Loucy (cell line): ENCODE data around the gene CACTIN.

ENCODE experiments used
- H2AFZ ChIP-seq: fragments of 200-600 bp; sonication (generic); 2 replicates; pipeline ENCODE4 v1.6.0; 2016; ENCODE audit warnings: antibody characterized with exemption, mild to moderate bottlenecking, low read length, moderate library complexity
- H3F3A ChIP-seq: fragments of 200-600 bp; 2 replicates; pipeline ENCODE4 v1.6.0; 2016; ENCODE audit warnings: antibody characterized with exemption, low read depth, mild to moderate bottlenecking
- H3K27me3 ChIP-seq: fragments of 200-600 bp; sonication (generic); 2 replicates; pipeline ENCODE4 v1.6.1; 2014; ENCODE audit warnings: low read length, mild to moderate bottlenecking; ENCODE audit not compliant: insufficient read depth, poor library complexity, severe bottlenecking
- H3K36me3 ChIP-seq: fragments of 200-600 bp; sonication (generic); 2 replicates; pipeline ENCODE4 v1.6.1; 2016; ENCODE audit warnings: low read length; ENCODE audit not compliant: insufficient read depth
- H3K4me1 ChIP-seq: fragments of 200-600 bp; sonication (generic); 2 replicates; pipeline ENCODE4 v1.5.1; 2014; ENCODE audit warnings: low read length, mild to moderate bottlenecking; ENCODE audit not compliant: insufficient read depth, poor library complexity, severe bottlenecking
- H3K4me2 ChIP-seq: fragments of 200-600 bp; sonication (generic); 2 replicates; pipeline ENCODE4 v1.6.0; 2014; ENCODE audit warnings: antibody characterized with exemption, low read length, low read depth, mild to moderate bottlenecking; ENCODE audit not compliant: poor library complexity, severe bottlenecking
- H3K4me3 ChIP-seq: fragments of 200-600 bp; sonication (generic); 2 replicates; pipeline ENCODE4 v1.5.1; 2014; ENCODE audit warnings: low read length, mild to moderate bottlenecking, mixed read lengths; ENCODE audit not compliant: poor library complexity, severe bottlenecking
- H3K79me2 ChIP-seq: fragments of 200-600 bp; sonication (generic); 2 replicates; pipeline ENCODE4 v1.6.1; 2014; ENCODE audit warnings: low read length; ENCODE audit not compliant: insufficient read depth
- H3K9ac ChIP-seq: fragments of 200-600 bp; sonication (generic); 2 replicates; pipeline ENCODE4 v1.6.0; 2014; ENCODE audit warnings: mild to moderate bottlenecking, low read depth, low read length, moderate library complexity; ENCODE audit not compliant: poor library complexity, severe bottlenecking
- H3K9me2 ChIP-seq: fragments of 200-600 bp; sonication (generic); replicated peaks from 2 replicates; pipeline ENCODE4 v1.6.1; 2016; ENCODE audit warnings: low read depth, low read length, mixed read lengths
- H3K9me3 ChIP-seq: fragments of 200-600 bp; sonication (generic); 2 replicates; pipeline ENCODE4 v1.6.1; 2014; ENCODE audit warnings: mild to moderate bottlenecking, antibody characterized with exemption, low read length, low read depth; ENCODE audit not compliant: insufficient read depth
- H4K20me1 ChIP-seq: fragments of 200-600 bp; sonication (generic); 2 replicates; pipeline ENCODE4 v1.6.0; 2014; ENCODE audit warnings: antibody characterized with exemption, low read length, mild to moderate bottlenecking; ENCODE audit not compliant: insufficient read depth, poor library complexity, severe bottlenecking
- EZH2phosphoT487 ChIP-seq: fragments of 200-600 bp; IDR thresholded peaks from 2 replicates; pipeline ENCODE4 v1.6.1; 2018; ENCODE audit warnings: antibody characterized with exemption, mild to moderate bottlenecking, moderate library complexity, borderline replicate concordance
- TF ChIP-seq, protein P1 (sequence below): fragments of 200-600 bp; sonication (generic); conservative IDR thresholded peaks from 2 replicates; pipeline ENCODE4 v1.5.1; 2014; ENCODE audit warnings: mild to moderate bottlenecking, antibody characterized with exemption, low read length

The CACTIN gene

DNA sequence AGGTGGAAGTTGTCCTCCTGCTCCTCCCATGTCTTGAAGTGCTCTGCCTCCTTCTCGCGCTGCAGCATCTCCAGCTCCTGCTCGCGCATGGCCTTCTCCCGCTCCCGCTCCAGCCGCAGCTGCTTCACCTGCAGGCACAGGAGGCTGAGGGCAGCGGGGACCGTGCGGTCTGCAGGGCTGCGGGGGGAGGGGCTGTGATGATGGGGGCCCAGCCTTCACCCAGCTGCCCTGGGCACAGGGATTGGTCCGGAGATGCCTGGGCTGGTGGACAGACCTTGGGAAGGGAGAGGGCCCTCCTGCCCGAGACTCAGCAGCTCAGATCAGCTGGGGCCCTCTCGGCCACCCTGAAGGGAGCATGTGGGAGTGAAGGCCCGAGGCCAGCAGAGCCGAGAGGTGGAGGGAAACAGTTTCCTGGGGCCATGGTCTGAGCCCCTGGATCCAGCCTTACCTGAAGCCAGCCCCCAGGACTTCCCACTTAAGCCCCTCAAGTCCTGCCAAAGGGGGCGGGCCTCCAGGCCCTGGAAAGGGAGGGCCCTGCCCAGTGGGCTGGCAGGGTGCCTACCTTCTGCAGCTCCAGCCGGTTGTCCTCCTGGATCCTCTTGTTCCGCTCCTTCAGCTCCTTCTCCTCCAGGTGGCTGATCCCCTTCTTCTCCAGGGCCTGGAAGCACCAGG lies 6.3 kb downstream of the CACTIN start:
- peaks cover 7% of the 10 kb centered on the region for H4K20me1 ChIP-seq

GRCh38 chr19:3619631-3620012 lies 7.0 kb downstream of the CACTIN start:
- H3K4me1 ChIP-seq = no peaks in the 10 kb centered on the region
- peaks cover 6% of the 10 kb centered on the region for H4K20me1 ChIP-seq
- no peak overlapping the region for H2AFZ ChIP-seq
- no peaks in the 10 kb centered on the region for H3K9me3 ChIP-seq
- H3K9ac ChIP-seq = no peak overlapping the region
- no peak overlapping the region for H3K4me3 ChIP-seq
- no peak for TF ChIP-seq EZH2phosphoT487
- TF ChIP-seq, protein P1, sequence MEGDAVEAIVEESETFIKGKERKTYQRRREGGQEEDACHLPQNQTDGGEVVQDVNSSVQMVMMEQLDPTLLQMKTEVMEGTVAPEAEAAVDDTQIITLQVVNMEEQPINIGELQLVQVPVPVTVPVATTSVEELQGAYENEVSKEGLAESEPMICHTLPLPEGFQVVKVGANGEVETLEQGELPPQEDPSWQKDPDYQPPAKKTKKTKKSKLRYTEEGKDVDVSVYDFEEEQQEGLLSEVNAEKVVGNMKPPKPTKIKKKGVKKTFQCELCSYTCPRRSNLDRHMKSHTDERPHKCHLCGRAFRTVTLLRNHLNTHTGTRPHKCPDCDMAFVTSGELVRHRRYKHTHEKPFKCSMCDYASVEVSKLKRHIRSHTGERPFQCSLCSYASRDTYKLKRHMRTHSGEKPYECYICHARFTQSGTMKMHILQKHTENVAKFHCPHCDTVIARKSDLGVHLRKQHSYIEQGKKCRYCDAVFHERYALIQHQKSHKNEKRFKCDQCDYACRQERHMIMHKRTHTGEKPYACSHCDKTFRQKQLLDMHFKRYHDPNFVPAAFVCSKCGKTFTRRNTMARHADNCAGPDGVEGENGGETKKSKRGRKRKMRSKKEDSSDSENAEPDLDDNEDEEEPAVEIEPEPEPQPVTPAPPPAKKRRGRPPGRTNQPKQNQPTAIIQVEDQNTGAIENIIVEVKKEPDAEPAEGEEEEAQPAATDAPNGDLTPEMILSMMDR = no peak
- peaks cover 7% of the 10 kb centered on the region for H3K79me2 ChIP-seq
- no peaks in the 10 kb centered on the region for H3K9me2 ChIP-seq
- no peaks in the 10 kb centered on the region for H3F3A ChIP-seq
- H3K27me3 ChIP-seq = no peaks in the 10 kb centered on the region
- no peak overlapping the region for H3K4me2 ChIP-seq
- H3K36me3 ChIP-seq = no peaks in the 10 kb centered on the region; the same call in 1 of the 2 replicates

More for the DNA sequence above, 6.3 kb downstream of the CACTIN start:
- Histone ChIP-seq H2AFZ (no peak overlapping the region), H3K9ac (no peak overlapping the region), H3K4me3 (no peak overlapping the region), H3K27me3 (no peaks in the 10 kb centered on the region), H3K79me2 (peaks cover 14% of the 10 kb centered on the region), H3F3A (no peaks in the 10 kb centered on the region), H3K9me2 (no peaks in the 10 kb centered on the region), H3K4me1 (peaks cover 5% of the 10 kb centered on the region), H3K9me3 (no peaks in the 10 kb centered on the region), H3K36me3 (no peaks in the 10 kb centered on the region; the same call in 1 of the 2 replicates), H3K4me2 (no peak overlapping the region)
- TF ChIP-seq EZH2phosphoT487 = no peak
- TF ChIP-seq, protein P1 = no peak

GRCh38 chr19:3618811-3619630 lies 7.6 kb downstream of the CACTIN start:
- Histone ChIP-seq H3K4me3 (no peak overlapping the region), H3K4me2 (no peak overlapping the region)

More at GRCh38 chr19:3618811-3619630, 7.6 kb downstream of the CACTIN start:
- H3K9me3 ChIP-seq = no peaks in the 10 kb centered on the region
- no peak overlapping the region for H3K9ac ChIP-seq
- no peaks in the 10 kb centered on the region; the same call in 1 of the 2 replicates for H3K36me3 ChIP-seq
- no peaks in the 10 kb centered on the region for H3K4me1 ChIP-seq
- H3K9me2 ChIP-seq = no peaks in the 10 kb centered on the region
- no peaks in the 10 kb centered on the region for H3K27me3 ChIP-seq
- no peaks in the 10 kb centered on the region for H3F3A ChIP-seq
- H3K79me2 ChIP-seq = peaks cover 1% of the 10 kb centered on the region; the same call in 1 of the 2 replicates
- TF ChIP-seq, protein P1 = 0 out of 2 replicates have a peak, but pooled peaks have one; percentile 20
- TF ChIP-seq EZH2phosphoT487 = no peak
- no peak overlapping the region for H2AFZ ChIP-seq
- H4K20me1 ChIP-seq = no peaks in the 10 kb centered on the region
